GM12891 (cell line): ENCODE data around the gene FOXP3.

Source experiments
- PAX5 ChIP-seq: IDR thresholded peaks from 2 replicates; pipeline ENCODE4 v1.6.1; 2011; ENCODE audit warnings: low read length, moderate library complexity, mild to moderate bottlenecking; ENCODE audit not compliant: insufficient read depth, severe bottlenecking
- POLR2A ChIP-seq: IDR thresholded peaks from 2 replicates; pipeline ENCODE4 v1.6.1; 2011; ENCODE audit warnings: low read depth, low read length, control low read depth
- POLR2AphosphoS5 ChIP-seq: IDR thresholded peaks from 2 replicates; pipeline ENCODE4 v1.6.1; 2011; ENCODE audit warnings: low read depth, low read length, control low read depth
- SPI1 ChIP-seq: IDR thresholded peaks from 2 replicates; pipeline ENCODE4 v1.6.1; 2011; ENCODE audit warnings: low read depth, low read length, control low read depth
- TAF1 ChIP-seq: IDR thresholded peaks from 2 replicates; pipeline ENCODE4 v1.6.1; 2011; ENCODE audit warnings: low read depth, low read length, control low read depth

DNA sequence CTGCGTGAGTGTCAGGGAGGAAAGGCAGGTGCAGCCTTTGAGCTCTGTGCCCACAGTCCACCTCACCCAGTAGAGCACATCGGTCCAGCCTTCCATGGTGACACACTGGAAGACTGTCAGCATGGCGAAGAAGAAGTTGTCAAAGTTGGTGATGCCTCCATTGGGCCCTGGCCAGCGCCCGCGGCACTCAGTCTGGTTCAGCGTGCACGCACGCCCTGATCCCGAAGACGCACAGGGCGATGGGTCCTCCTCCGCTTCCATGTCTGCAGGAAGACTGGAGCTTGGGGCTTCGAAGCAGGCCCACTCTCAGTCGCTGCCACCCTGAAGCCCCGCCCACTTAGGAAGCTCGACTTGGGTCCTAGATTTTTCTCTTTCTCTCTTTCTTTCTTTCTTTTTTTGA is 36.3 kb downstream of the FOXP3 start:
- TF ChIP-seq SPI1, result no peak
- TF ChIP-seq POLR2A, result no peak
- TF ChIP-seq POLR2AphosphoS5, result no peak
- TF ChIP-seq TAF1, result no peak
- TF ChIP-seq PAX5, result no peak
